HG03025 (cell line): ENCODE data around the gene PITHD1.
"Not testable (repeated sequence)": the region's sequence is repeated elsewhere in the genome, so short reads cannot be mapped to it uniquely, and the experiment has no call there.

Experiments used
- ATAC-seq: cut with Tn5 transposase; IDR thresholded peaks from one replicate; pipeline ENCODE4 v1.9.1; 2021; ENCODE audit warnings: mild to moderate bottlenecking, moderate library complexity; ENCODE audit not compliant: unreplicated experiment, low FRiP score

The PITHD1 gene

GRCh38 chr1:23796466-23797271 is 18.5 kb downstream of the PITHD1 start:
- no peak for ATAC-seq

- no peak for ATAC-seq
Measured at GRCh38 chr1:23797478-23798448, 19.5 kb downstream of the PITHD1 start.

- no peak for ATAC-seq
Measured at GRCh38 chr1:23798662-23799142, 20.5 kb downstream of the PITHD1 start.

GRCh38 chr1:23799255-23799569 is 21.0 kb downstream of the PITHD1 start:
- ATAC-seq, result no peak

- no peak for ATAC-seq
Measured at GRCh38 chr1:23799570-23800399, 21.6 kb downstream of the PITHD1 start.

GRCh38 chr1:23800400-23801337 is 22.5 kb downstream of the PITHD1 start, which contains the start of gene GALE:
TSS of gene GALE (minus strand) at chr1:23800754. CDS start at chr1:23799007, 1,747 bp downstream.
- ATAC-seq, result peak; percentile 80

- ATAC-seq, result no peak
Measured at GRCh38 chr1:23801338-23801748, 23.1 kb downstream of the PITHD1 start.

- ATAC-seq, result no peak
Measured at GRCh38 chr1:23801876-23802275, 23.7 kb downstream of the PITHD1 start.

GRCh38 chr1:23802809-23803342 is 24.7 kb downstream of the PITHD1 start:
- not testable (repeated sequence) for ATAC-seq

GRCh38 chr1:23803674-23804073 is 25.5 kb downstream of the PITHD1 start:
- no peak for ATAC-seq

- ATAC-seq, result no peak
Measured at GRCh38 chr1:23804183-23804835, 26.1 kb downstream of the PITHD1 start.

GRCh38 chr1:23805025-23805424 is 26.8 kb downstream of the PITHD1 start:
- ATAC-seq, result no peak

GRCh38 chr1:23806280-23806679 is 28.1 kb downstream of the PITHD1 start:
- ATAC-seq, result no peak

- ATAC-seq, result no peak
Measured at GRCh38 chr1:23807453-23807852, 29.2 kb downstream of the PITHD1 start.

- ATAC-seq, result no peak
Measured at GRCh38 chr1:23809751-23810171, 31.5 kb downstream of the PITHD1 start.

GRCh38 chr1:23810818-23811540 is 32.8 kb downstream of the PITHD1 start:
- no peak for ATAC-seq

- ATAC-seq, result no peak
Measured at GRCh38 chr1:23814016-23814415, 35.8 kb downstream of the PITHD1 start.

- no peak for ATAC-seq
Measured at GRCh38 chr1:23816361-23816760, 38.1 kb downstream of the PITHD1 start.
